Trophoblast cell (in vitro differentiated cells and primary cell): ENCODE results near the gene RBPMS2.
A peak's percentile ranks its signal among the peaks of the same experiment; 100 is the strongest.
"Not testable (repeated sequence)": the region's sequence is repeated elsewhere in the genome, so short reads cannot be mapped to it uniquely, and the experiment has no call there.

ENCODE experiments used
- DNase-seq, 2 donors: peaks; one replicate each; pipeline ENCODE4 v3.0.0-alpha.2; 2016
- H2AFZ ChIP-seq: 2 replicates; pipeline ENCODE4 v1.6.1; 2013; ENCODE audit warnings: low read length, moderate library complexity, mild to moderate bottlenecking; ENCODE audit not compliant: insufficient read depth, poor library complexity
- H2AK5ac ChIP-seq: 2 replicates; pipeline ENCODE4 v1.6.1; 2013; ENCODE audit warnings: mild to moderate bottlenecking, low read length
- H2BK120ac ChIP-seq: 2 replicates; pipeline ENCODE4 v1.6.1; 2013; ENCODE audit warnings: low read length, mild to moderate bottlenecking, moderate library complexity; ENCODE audit not compliant: insufficient read depth, poor library complexity
- H2BK12ac ChIP-seq: 2 replicates; pipeline ENCODE4 v1.6.1; 2013; ENCODE audit warnings: mild to moderate bottlenecking, low read length, moderate library complexity
- H2BK5ac ChIP-seq: 2 replicates; pipeline ENCODE4 v1.6.1; 2013; ENCODE audit warnings: low read length, low read depth, moderate library complexity, mild to moderate bottlenecking; ENCODE audit not compliant: poor library complexity
- H3K14ac ChIP-seq: 2 replicates; pipeline ENCODE4 v1.6.1; 2013; ENCODE audit warnings: mild to moderate bottlenecking, low read length
- H3K18ac ChIP-seq: 2 replicates; pipeline ENCODE4 v1.6.1; 2013; ENCODE audit warnings: mild to moderate bottlenecking, low read length
- H3K23ac ChIP-seq: 2 replicates; pipeline ENCODE4 v1.6.1; 2013; ENCODE audit warnings: low read length
- H3K27ac ChIP-seq: 2 replicates; pipeline ENCODE4 v1.5.1; 2013; ENCODE audit warnings: low read depth, mild to moderate bottlenecking, inconsistent platforms, low read length, moderate library complexity
- H3K27me3 ChIP-seq: 2 replicates; pipeline ENCODE4 v1.6.1; 2013; ENCODE audit warnings: inconsistent platforms, mild to moderate bottlenecking, low read length, moderate library complexity; ENCODE audit not compliant: insufficient read depth
- H3K36me3 ChIP-seq, 2 experiments: 1 replicate in 1 of 2; 2 replicates in 1 of 2; pipeline ENCODE4 v1.6.1; 2013; ENCODE audit warnings: low read length in 2 of 2, mild to moderate bottlenecking in 2 of 2, moderate library complexity in 1 of 2; ENCODE audit not compliant: insufficient read depth in 2 of 2, control insufficient read depth in 1 of 2
- H3K4ac ChIP-seq: 2 replicates; pipeline ENCODE4 v1.6.1; 2013; ENCODE audit warnings: low read depth, mild to moderate bottlenecking, low read length, moderate library complexity
- H3K4me1 ChIP-seq, 2 experiments: 1 replicate in 1 of 2; 2 replicates in 1 of 2; pipeline ENCODE4 v1.6.1; 2013; ENCODE audit warnings: low read length in 2 of 2, mild to moderate bottlenecking in 2 of 2, moderate library complexity in 1 of 2; ENCODE audit not compliant: insufficient read depth in 2 of 2, control insufficient read depth in 1 of 2
- H3K4me2 ChIP-seq: 2 replicates; pipeline ENCODE4 v1.6.1; 2013; ENCODE audit warnings: inconsistent platforms, mild to moderate bottlenecking, low read length, moderate library complexity
- H3K4me3 ChIP-seq: 2 replicates; pipeline ENCODE4 v1.5.1; 2013; ENCODE audit warnings: mild to moderate bottlenecking, low read depth, low read length, inconsistent platforms
- H3K79me1 ChIP-seq: one replicate; pipeline ENCODE4 v1.6.1; 2013; ENCODE audit warnings: low read length
- H3K79me2 ChIP-seq: 2 replicates; pipeline ENCODE4 v1.6.1; 2013; ENCODE audit warnings: low read length, mild to moderate bottlenecking; ENCODE audit not compliant: control insufficient read depth, insufficient read depth, poor library complexity
- H3K9ac ChIP-seq: 2 replicates; pipeline ENCODE4 v1.6.1; 2013; ENCODE audit warnings: mild to moderate bottlenecking, low read length
- H3K9me3 ChIP-seq: 2 replicates; pipeline ENCODE4 v1.6.1; 2013; ENCODE audit warnings: low read depth, mild to moderate bottlenecking, control low read depth, inconsistent platforms, low read length; ENCODE audit not compliant: insufficient read depth
- H4K12ac ChIP-seq: 2 replicates; pipeline ENCODE4 v1.6.1; 2013; ENCODE audit warnings: low read depth, mild to moderate bottlenecking, low read length, moderate library complexity
- H4K8ac ChIP-seq: 2 replicates; pipeline ENCODE4 v1.6.1; 2013; ENCODE audit warnings: low read depth, mild to moderate bottlenecking, low read length, moderate library complexity
- H4K91ac ChIP-seq: one replicate; pipeline ENCODE4 v1.6.1; 2013; ENCODE audit warnings: low read depth, mild to moderate bottlenecking, low read length, moderate library complexity
- WGBS: extraction: QIAGEN DNeasy Blood & Tissue Kit; methylation state at CpG from one replicate; pipeline ENCODE4 v1.1.7; 2013; ENCODE audit warnings: missing lambda C conversion rate; ENCODE audit not compliant: insufficient read length, insufficient coverage; ENCODE audit errors: extremely low coverage; 5-methylcytosine and 5-hydroxymethylcytosine counted together

The RBPMS2 gene

GRCh38 chr15:64795921-64796320 is 20.5 kb upstream of the RBPMS2 start:
- not testable (repeated sequence) for H3K36me3 ChIP-seq, H3K4ac ChIP-seq, H2AK5ac ChIP-seq, H3K18ac ChIP-seq, H3K4me1 ChIP-seq, H3K23ac ChIP-seq, H3K79me2 ChIP-seq, H3K9me3 ChIP-seq, H2BK12ac ChIP-seq, H3K27me3 ChIP-seq, H3K4me2 ChIP-seq, H3K14ac ChIP-seq, H4K8ac ChIP-seq, H3K79me1 ChIP-seq, H3K9ac ChIP-seq, H4K91ac ChIP-seq, H2AFZ ChIP-seq, H4K12ac ChIP-seq, H2BK120ac ChIP-seq, H3K4me3 ChIP-seq, H2BK5ac ChIP-seq, H3K27ac ChIP-seq
- WGBS = no CpG with 5 or more reads among the region's 9 CpGs
- DNase-seq = peak in 1 of 2 donors; percentile 50

- H3K9me3 ChIP-seq = not testable (repeated sequence)
- WGBS = no CpG with 5 or more reads among the region's 7 CpGs
Measured at GRCh38 chr15:64795299-64795698, 19.9 kb upstream of the RBPMS2 start.

GRCh38 chr15:64792282-64792681 is 16.9 kb upstream of the RBPMS2 start:
- no peak overlapping the region for H2AFZ ChIP-seq
- no CpG with 5 or more reads among the region's 3 CpGs for WGBS
- H2BK12ac ChIP-seq = no peak overlapping the region
- no peak overlapping the region for H2AK5ac ChIP-seq
- DNase-seq = no peak
- peak overlapping the region; percentile 13 for H3K23ac ChIP-seq
- no peaks in the 10 kb centered on the region for H3K27me3 ChIP-seq
- no peak overlapping the region for H4K8ac ChIP-seq
- H3K27ac ChIP-seq = no peak overlapping the region
- H3K4me2 ChIP-seq = no peak overlapping the region
- no peak overlapping the region for H3K18ac ChIP-seq
- H3K4me3 ChIP-seq = no peak overlapping the region
- no peak overlapping the region for H2BK120ac ChIP-seq
- no peak overlapping the region for H4K12ac ChIP-seq
- H3K36me3 ChIP-seq = no peaks in the 10 kb centered on the region
- no peaks in the 10 kb centered on the region for H3K4me1 ChIP-seq
- H3K14ac ChIP-seq = no peak overlapping the region
- no peak overlapping the region for H3K9ac ChIP-seq
- no peak overlapping the region for H2BK5ac ChIP-seq
- H3K9me3 ChIP-seq = no peaks in the 10 kb centered on the region
- H3K79me1 ChIP-seq = no peaks in the 10 kb centered on the region
- H3K4ac ChIP-seq = no peak overlapping the region
- H3K79me2 ChIP-seq = no peaks in the 10 kb centered on the region
- H4K91ac ChIP-seq = no peak overlapping the region

More at GRCh38 chr15:64795299-64795698, 19.9 kb upstream of the RBPMS2 start:
- H2BK120ac ChIP-seq, H3K79me1 ChIP-seq, H2AFZ ChIP-seq, H4K12ac ChIP-seq, H3K4me1 ChIP-seq, H3K9ac ChIP-seq, H3K4ac ChIP-seq, H4K8ac ChIP-seq, H3K27ac ChIP-seq, H2BK12ac ChIP-seq, H3K23ac ChIP-seq, H3K4me2 ChIP-seq, H2AK5ac ChIP-seq, H3K4me3 ChIP-seq, H4K91ac ChIP-seq, H3K27me3 ChIP-seq, H3K36me3 ChIP-seq, H3K14ac ChIP-seq, H3K18ac ChIP-seq, H3K79me2 ChIP-seq, H2BK5ac ChIP-seq: not testable (repeated sequence)
- DNase-seq = peak; percentile 35 to 74

- Histone ChIP-seq H4K8ac (no peak overlapping the region), H4K12ac (no peak overlapping the region), H3K23ac (no peak overlapping the region), H3K4me2 (no peak overlapping the region), H3K14ac (no peak overlapping the region), H3K18ac (no peak overlapping the region), H3K9ac (peak overlapping the region; percentile 42), H4K91ac (no peak overlapping the region), H3K4me1 (no peaks in the 10 kb centered on the region), H2AK5ac (no peak overlapping the region), H3K27me3 (no peaks in the 10 kb centered on the region), H2AFZ (no peak overlapping the region), H3K4me3 (no peak overlapping the region), H2BK12ac (no peak overlapping the region), H2BK5ac (no peak overlapping the region), H3K4ac (no peak overlapping the region), H3K9me3 (no peaks in the 10 kb centered on the region), H3K79me2 (no peaks in the 10 kb centered on the region), H2BK120ac (no peak overlapping the region), H3K79me1 (no peaks in the 10 kb centered on the region), H3K27ac (no peak overlapping the region), H3K36me3 (no peaks in the 10 kb centered on the region)
- WGBS = no CpG with 5 or more reads among the region's 4 CpGs
- DNase-seq = no peak
Measured at GRCh38 chr15:64791401-64791800, 16.0 kb upstream of the RBPMS2 start.
